Measurements from ENCODE around the gene TMEM178B. TPM values are rescaled to one million over a fixed set of nuclear protein-coding genes. Genes with fewer than 3 reads are reported as not detected.

Gene TMEM178B
- total RNA-seq, 1 donor from 2014 or later: 19.7 TPM

DNA sequence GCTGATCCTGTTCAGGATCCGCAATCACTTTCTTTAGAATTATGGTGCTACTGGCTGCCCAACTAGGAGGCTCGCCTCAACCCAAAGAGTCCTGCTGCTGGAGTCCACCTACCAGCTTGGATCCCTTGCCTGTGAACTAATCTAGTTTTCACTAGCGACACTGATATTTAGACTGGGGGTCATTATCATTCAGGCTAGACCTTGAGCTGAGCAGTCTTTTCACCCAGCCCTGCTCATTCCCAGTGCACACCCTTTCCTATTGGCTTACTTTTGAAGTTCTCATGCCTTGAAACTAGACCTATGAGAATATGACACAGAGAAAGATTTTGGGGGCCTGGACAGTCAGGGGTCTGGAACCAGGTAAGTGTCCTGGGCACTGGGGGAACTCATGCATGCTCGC lies 107.9 kb downstream of the TMEM178B start:
- TF ChIP-seq, protein P1, sequence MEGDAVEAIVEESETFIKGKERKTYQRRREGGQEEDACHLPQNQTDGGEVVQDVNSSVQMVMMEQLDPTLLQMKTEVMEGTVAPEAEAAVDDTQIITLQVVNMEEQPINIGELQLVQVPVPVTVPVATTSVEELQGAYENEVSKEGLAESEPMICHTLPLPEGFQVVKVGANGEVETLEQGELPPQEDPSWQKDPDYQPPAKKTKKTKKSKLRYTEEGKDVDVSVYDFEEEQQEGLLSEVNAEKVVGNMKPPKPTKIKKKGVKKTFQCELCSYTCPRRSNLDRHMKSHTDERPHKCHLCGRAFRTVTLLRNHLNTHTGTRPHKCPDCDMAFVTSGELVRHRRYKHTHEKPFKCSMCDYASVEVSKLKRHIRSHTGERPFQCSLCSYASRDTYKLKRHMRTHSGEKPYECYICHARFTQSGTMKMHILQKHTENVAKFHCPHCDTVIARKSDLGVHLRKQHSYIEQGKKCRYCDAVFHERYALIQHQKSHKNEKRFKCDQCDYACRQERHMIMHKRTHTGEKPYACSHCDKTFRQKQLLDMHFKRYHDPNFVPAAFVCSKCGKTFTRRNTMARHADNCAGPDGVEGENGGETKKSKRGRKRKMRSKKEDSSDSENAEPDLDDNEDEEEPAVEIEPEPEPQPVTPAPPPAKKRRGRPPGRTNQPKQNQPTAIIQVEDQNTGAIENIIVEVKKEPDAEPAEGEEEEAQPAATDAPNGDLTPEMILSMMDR (conservative IDR thresholded peaks at IDR 0.05): no peak
- no peaks in the 10 kb centered on the region for H3K36me3 Mint-ChIP-seq (ENCODE audit: low read depth)
- no peak overlapping the region for H3K4me3 Mint-ChIP-seq
- H3K9me3 Mint-ChIP-seq: no peaks in the 10 kb centered on the region
- H3K27ac Mint-ChIP-seq (ENCODE audit: unreplicated experiment): no peak overlapping the region
- H3K27me3 Mint-ChIP-seq (ENCODE audit: low read depth): no peaks in the 10 kb centered on the region
- H3K4me1 Mint-ChIP-seq: peaks cover 14% of the 10 kb centered on the region
- no peak for DNase-seq (ENCODE audit: low read depth, low spot score)

DNA sequence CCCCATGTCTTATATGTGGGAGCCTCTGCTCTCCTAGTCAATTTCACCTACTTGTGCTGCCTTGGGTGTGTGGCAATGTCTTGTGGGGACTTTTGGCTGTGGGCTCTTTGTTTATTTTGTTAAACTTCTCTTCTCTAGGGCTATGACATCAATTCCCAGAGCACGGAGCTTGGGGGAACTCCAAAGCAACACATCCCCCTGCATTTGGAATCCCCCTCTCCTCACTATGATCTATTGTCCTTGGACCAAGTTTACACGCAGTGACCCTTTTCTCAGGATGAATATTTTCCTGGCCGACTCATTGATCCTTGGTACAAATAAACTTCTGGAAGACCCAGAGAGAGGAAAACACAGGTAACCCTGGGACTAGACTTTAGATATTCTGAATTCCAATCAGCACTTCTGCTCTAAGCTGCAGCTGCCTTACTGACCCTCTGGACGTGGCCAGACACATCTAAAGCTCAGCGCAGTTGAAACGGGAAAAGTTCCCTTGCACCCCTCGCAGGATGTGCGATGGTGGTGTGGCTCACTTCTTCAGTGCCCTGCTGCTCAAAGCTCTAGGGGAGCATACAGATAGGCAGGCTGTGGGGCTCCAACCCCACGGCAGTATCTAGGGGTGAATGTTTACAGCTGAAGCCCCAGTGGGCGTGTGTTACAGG lies 110.8 kb downstream of the TMEM178B start:
- no peaks in the 10 kb centered on the region for H3K36me3 Mint-ChIP-seq (ENCODE audit: low read depth)
- TF ChIP-seq, protein P1 (conservative IDR thresholded peaks at IDR 0.05): no peak
- no peaks in the 10 kb centered on the region for H3K9me3 Mint-ChIP-seq
- H3K4me3 Mint-ChIP-seq: no peak overlapping the region
- DNase-seq (ENCODE audit: low read depth, low spot score): no peak
- H3K4me1 Mint-ChIP-seq: peaks cover 3% of the 10 kb centered on the region
- H3K27ac Mint-ChIP-seq (ENCODE audit: unreplicated experiment): no peak overlapping the region
- no peaks in the 10 kb centered on the region for H3K27me3 Mint-ChIP-seq (ENCODE audit: low read depth)

DNA sequence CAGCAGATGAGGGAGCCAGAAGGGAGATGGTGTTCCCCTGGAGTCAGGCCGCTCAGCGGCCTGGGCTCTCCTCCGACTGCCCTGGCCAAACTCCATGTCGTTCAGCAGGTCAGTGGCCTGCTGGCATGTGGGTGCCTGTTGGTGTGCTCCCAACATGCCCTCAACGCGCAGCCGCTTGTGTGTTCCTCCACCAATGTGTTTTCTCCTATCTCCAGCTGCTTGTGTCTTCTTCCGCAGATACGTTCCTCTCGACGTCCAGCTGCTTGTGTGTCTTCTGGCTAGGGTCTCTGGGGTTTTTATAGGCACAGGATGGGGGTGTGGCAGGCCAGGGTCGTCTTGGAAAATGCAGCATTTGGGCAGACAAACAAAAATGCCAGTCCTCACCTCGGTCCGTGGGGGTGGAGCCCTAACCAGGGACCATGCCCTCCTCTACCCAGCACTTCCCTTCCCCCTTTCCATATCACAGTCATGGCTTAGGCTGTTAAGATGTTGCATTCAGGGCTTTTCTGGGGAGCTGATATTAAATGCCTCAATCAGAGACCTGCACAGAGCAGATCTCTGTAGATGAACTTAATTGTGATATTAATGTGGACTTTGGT lies 111.6 kb downstream of the TMEM178B start:
- Mint-ChIP-seq H3K4me1 (no peaks in the 10 kb centered on the region), H3K36me3 (ENCODE audit: low read depth) (no peaks in the 10 kb centered on the region), H3K27ac (ENCODE audit: unreplicated experiment) (no peak overlapping the region), H3K27me3 (ENCODE audit: low read depth) (no peaks in the 10 kb centered on the region), H3K9me3 (no peaks in the 10 kb centered on the region), H3K4me3 (no peak overlapping the region)
- TF ChIP-seq, protein P1 (conservative IDR thresholded peaks at IDR 0.05): no peak
- DNase-seq (ENCODE audit: low read depth, low spot score): no peak

DNA sequence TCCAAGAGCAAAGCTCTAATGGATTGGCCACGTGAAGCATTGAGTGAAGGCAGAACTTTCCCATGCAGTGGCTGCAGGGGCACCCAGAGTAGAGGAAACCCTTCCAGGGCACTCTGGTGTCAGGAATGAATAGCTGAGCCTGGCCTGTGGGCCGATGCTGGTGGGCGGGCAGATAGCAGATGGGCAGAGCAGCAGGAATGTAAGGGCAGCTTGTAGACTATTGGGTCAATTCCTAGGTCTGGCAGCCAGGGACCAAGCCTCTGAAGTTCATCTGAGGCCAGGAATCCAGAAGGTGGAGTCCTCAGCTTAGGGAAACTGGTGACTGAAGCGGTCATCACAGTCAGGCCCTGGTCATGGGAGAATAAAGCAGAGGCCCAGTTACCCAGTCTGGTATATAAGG lies 115.4 kb downstream of the TMEM178B start:
- H3K27ac Mint-ChIP-seq (ENCODE audit: unreplicated experiment): no peak overlapping the region
- no peak for DNase-seq (ENCODE audit: low read depth, low spot score)
- no peaks in the 10 kb centered on the region for H3K4me1 Mint-ChIP-seq
- H3K9me3 Mint-ChIP-seq: peaks cover 3% of the 10 kb centered on the region
- TF ChIP-seq, protein P1 (conservative IDR thresholded peaks at IDR 0.05): no peak
- no peak overlapping the region for H3K4me3 Mint-ChIP-seq
- H3K36me3 Mint-ChIP-seq (ENCODE audit: low read depth): no peaks in the 10 kb centered on the region
- no peaks in the 10 kb centered on the region for H3K27me3 Mint-ChIP-seq (ENCODE audit: low read depth)

DNA sequence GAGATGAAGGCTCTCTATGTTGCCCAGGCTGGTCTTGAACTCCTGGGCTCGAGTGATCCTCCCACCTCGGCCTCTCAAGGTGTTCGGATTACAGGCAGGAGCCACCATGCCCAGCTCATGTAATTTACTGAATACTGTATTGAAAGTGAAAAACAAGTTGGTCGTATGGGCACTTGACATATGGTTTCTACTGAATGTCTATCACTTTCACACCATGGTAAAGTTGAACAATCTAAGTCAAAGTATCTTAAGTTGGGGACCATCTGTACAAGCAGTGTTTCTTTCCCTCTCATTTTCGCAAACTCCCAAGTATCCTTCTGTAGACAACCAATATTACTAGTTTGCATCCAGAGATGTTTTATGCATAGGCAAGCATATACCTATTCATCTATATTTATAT lies 116.6 kb downstream of the TMEM178B start:
- no peak for DNase-seq (ENCODE audit: low read depth, low spot score)
- Mint-ChIP-seq H3K27ac (ENCODE audit: unreplicated experiment) (no peak overlapping the region), H3K9me3 (peaks cover 3% of the 10 kb centered on the region), H3K4me3 (no peak overlapping the region), H3K27me3 (ENCODE audit: low read depth) (no peaks in the 10 kb centered on the region), H3K36me3 (ENCODE audit: low read depth) (no peaks in the 10 kb centered on the region), H3K4me1 (no peaks in the 10 kb centered on the region)
- TF ChIP-seq, protein P1 (conservative IDR thresholded peaks at IDR 0.05): no peak
